Activated B cell treated with CpG ODN at 0.5 μM for 24 hours (primary cell): Measurements from ENCODE around the gene GDPD5. TPM values are rescaled to one million over a fixed set of nuclear protein-coding genes. Genes with fewer than 3 reads are reported as not detected.

Experiments used
- ATAC-seq: fragments of 200-7000 bp; cut with Tn5 transposase; one replicate; pipeline ENCODE4 v1.10.0; 2021; ENCODE audit warnings: low read depth, mild to moderate bottlenecking, moderate library complexity
- CTCF ChIA-PET: fragments of 350-600 bp; sonication (Branson Sonifier 250); formaldehyde crosslinking; loops from one replicate; lab custom pipeline; 2021; ENCODE audit warnings: antibody characterized with exemption; lab: Charles Lee
- POLR2A ChIA-PET: fragments of 350-600 bp; sonication (Branson Sonifier 250); formaldehyde crosslinking; loops from one replicate; lab custom pipeline; 2021; ENCODE audit warnings: antibody characterized with exemption; lab: Charles Lee
- DNase-seq: peaks from one replicate; pipeline ENCODE4 v3.0.0; 2022
- H3K27ac Mint-ChIP-seq: one replicate; pipeline ENCODE4 v1.8.0; 2020; ENCODE audit warnings: mixed read lengths
- H3K27me3 Mint-ChIP-seq: one replicate; pipeline ENCODE4 v1.8.0; 2021; ENCODE audit warnings: mixed read lengths
- H3K36me3 Mint-ChIP-seq: one replicate; pipeline ENCODE4 v1.8.0; 2021; ENCODE audit warnings: low read depth, mixed read lengths
- H3K4me1 Mint-ChIP-seq: one replicate; pipeline ENCODE4 v1.8.0; 2021; ENCODE audit warnings: mixed read lengths
- H3K4me3 Mint-ChIP-seq: one replicate; pipeline ENCODE4 v1.8.0; 2020; ENCODE audit warnings: mild to moderate bottlenecking, mixed read lengths
- H3K9me3 Mint-ChIP-seq: one replicate; pipeline ENCODE4 v1.8.0; 2020; ENCODE audit warnings: mixed read lengths
- intact Hi-C: fragments of 100-400 bp; cut with micrococcal nuclease; formaldehyde crosslinking; loops from one replicate; pipeline ENCODE4 v1.15.1; 2024
- total RNA-seq: library from RNA; stranded (reverse); gene quantifications from 2 replicates; pipeline ENCODE4 v1.2.3, GENCODE V29; 2022
- TF ChIP-seq, protein P1 (sequence below): fragments of 200-600 bp; IDR thresholded peaks from one replicate; pipeline ENCODE4 v1.8.0; 2022; ENCODE audit warnings: antibody characterized with exemption, mild to moderate bottlenecking

Gene GDPD5
- total RNA-seq, 1 donor from 2014 or later = 22.2 TPM

DNA sequence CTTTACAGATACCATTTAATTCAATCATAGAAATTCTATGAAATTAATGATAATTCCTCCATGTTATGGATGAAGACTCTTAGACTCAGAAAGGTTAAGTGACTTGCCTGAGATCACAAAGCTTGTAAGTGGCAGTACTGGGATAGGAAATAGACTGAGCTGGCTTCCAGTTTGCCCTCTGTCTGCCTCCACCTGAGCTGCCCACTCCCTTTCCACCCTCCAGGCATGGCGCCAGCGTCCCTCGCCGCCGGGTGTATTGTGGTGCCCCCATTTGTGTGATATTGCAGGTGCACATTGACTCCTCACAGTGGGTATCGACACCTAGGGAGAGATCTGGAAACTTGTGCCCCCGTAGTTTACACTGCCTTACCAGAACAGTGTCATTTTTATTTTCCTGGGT is 135.8 kb downstream of the GDPD5 start:
- Mint-ChIP-seq H3K27me3 (peaks cover 12% of the 10 kb centered on the region), H3K36me3 (no peaks in the 10 kb centered on the region), H3K27ac (no peak overlapping the region), H3K4me1 (no peaks in the 10 kb centered on the region), H3K4me3 (no peak overlapping the region), H3K9me3 (no peaks in the 10 kb centered on the region)
- DNase-seq (no peak), ATAC-seq (no peak)
- POLR2A ChIA-PET = interaction anchor here (0.6 kb wide), 1 partner anchor 10 kb away, joined by 3 read pairs; no protein-coding TSS in a partner anchor
- TF ChIP-seq, protein P1, sequence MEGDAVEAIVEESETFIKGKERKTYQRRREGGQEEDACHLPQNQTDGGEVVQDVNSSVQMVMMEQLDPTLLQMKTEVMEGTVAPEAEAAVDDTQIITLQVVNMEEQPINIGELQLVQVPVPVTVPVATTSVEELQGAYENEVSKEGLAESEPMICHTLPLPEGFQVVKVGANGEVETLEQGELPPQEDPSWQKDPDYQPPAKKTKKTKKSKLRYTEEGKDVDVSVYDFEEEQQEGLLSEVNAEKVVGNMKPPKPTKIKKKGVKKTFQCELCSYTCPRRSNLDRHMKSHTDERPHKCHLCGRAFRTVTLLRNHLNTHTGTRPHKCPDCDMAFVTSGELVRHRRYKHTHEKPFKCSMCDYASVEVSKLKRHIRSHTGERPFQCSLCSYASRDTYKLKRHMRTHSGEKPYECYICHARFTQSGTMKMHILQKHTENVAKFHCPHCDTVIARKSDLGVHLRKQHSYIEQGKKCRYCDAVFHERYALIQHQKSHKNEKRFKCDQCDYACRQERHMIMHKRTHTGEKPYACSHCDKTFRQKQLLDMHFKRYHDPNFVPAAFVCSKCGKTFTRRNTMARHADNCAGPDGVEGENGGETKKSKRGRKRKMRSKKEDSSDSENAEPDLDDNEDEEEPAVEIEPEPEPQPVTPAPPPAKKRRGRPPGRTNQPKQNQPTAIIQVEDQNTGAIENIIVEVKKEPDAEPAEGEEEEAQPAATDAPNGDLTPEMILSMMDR = no peak
- intact Hi-C loops = loop anchor here (10.0 kb wide), 3 partner anchors 435 to 995 kb away; partner anchors contain the start of gene PGM2L1
- CTCF ChIA-PET = interaction anchor here (1.2 to 5.3 kb wide), 5 partner anchors 8 to 143 kb away, joined by 3 to 34 read pairs (median 4); partner anchors contain the start of gene RPS3

DNA sequence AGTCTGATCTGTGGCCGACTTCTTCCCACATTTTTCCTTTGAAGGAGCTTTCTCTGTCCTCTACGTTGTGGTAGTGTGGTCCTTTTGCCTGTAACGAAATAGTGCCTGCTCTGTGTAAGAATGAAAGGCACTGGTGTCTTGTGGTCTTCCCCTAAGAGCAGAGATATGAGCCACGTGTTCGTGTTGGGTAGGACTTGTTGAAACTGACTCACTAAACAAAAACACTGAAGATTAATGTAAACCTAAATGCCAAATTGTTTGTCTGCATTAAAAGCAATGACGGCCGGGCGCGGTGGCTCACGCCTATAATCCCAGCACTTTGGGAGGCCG is 136.5 kb downstream of the GDPD5 start:
- no peak overlapping the region for H3K27ac Mint-ChIP-seq
- intact Hi-C loops = loop anchor here (10.0 kb wide), 1 partner anchor 926 kb away; no protein-coding TSS in a partner anchor
- ATAC-seq = no peak
- TF ChIP-seq, protein P1 = no peak
- H3K27me3 Mint-ChIP-seq = peaks cover 16% of the 10 kb centered on the region
- no peak for DNase-seq
- ChIA-PET POLR2A (no interaction called here), CTCF (interaction anchor here (0.9 to 9.8 kb wide), 8 partner anchors 8 to 144 kb away, joined by 3 to 177 read pairs (median 4); partner anchors contain the start of genes GDPD5 and RPS3)
- no peaks in the 10 kb centered on the region for H3K36me3 Mint-ChIP-seq
- H3K9me3 Mint-ChIP-seq = no peaks in the 10 kb centered on the region
- H3K4me3 Mint-ChIP-seq = no peak overlapping the region
- peaks cover 4% of the 10 kb centered on the region for H3K4me1 Mint-ChIP-seq

DNA sequence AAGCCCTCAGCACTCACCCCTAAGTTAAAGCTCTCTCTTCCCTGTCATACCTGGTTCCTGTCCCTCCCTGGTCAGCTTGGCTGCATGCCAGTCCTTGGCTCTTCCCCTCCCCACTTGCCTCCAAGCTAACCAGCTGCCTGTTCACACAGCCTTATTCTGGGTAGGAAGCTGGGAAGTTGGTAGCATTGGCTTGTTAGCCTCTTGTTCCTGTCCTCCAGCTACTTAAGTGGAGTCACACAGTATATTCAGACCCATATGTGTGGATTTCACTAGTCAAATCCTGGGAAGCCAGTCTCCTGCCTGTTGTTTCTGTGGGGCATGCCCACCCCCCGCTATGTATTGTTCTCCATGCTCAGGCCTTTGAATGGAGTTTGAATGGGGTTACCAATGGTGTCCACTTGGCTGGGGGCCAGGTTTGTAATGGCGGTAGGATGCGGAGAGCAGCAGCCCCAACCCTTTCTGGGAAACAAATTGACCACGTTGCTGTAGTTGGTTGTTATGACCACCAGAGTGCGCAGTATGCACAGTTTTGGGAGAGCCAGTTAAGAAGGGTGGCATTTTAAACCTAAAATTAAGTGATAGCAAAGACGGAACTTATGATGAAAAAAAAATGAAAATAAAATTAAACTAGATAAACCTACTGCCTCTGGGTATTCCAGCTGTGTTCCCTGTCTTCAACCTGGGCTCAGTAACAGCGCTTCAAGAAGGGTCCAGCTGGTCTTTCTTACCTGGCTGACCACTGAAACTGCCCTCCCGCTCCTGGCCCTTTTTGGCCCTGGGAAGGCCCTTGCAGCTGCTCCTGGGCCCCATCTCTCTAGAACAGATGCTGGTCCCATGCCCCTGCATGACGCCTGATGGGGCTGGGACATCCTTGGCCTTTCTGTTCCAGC is 137.1 kb downstream of the GDPD5 start:
- peak; percentile 92 for ATAC-seq
- Mint-ChIP-seq H3K27ac (no peak overlapping the region), H3K36me3 (no peaks in the 10 kb centered on the region), H3K27me3 (peaks cover 16% of the 10 kb centered on the region), H3K4me1 (peaks cover 4% of the 10 kb centered on the region), H3K4me3 (no peak overlapping the region), H3K9me3 (no peaks in the 10 kb centered on the region)
- TF ChIP-seq, protein P1 = no peak
- ChIA-PET CTCF (interaction anchor here (0.9 to 9.8 kb wide), 9 partner anchors 9 to 145 kb away, joined by 3 to 177 read pairs (median 4); partner anchors contain the start of genes GDPD5 and RPS3), POLR2A (no interaction called here)
- DNase-seq = peak; percentile 33
- intact Hi-C loops = loop anchor here (1.0 to 10.0 kb wide), 3 partner anchors 57 to 926 kb away; no protein-coding TSS in a partner anchor

DNA sequence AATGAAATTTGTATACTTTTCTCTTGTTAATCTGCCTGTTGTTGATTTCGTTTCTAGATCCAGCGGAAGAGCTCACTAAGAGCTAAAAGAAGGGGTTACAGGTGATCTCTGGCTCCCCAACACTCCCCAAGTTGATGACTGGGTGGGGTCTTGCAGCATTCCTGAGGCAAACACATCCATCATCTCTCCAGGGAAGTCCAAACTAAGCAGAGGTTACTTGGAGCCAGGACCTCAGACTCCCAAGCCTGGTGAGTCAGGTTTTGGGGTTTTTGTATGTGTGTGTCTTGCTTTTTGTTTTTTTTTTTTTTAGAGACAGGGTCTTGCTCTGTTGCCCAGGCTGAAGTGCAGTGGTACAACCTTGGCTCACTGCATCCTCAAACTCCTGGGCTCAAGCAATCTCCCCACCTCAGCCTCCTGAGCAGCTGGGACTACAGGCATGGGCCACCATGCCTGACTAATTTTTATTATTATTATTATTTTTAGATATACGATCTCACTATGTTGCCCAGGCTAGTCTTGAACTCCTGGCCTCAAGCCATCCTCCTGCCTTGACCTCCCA is 137.9 kb downstream of the GDPD5 start:
- TF ChIP-seq, protein P1 = no peak
- Mint-ChIP-seq H3K9me3 (no peaks in the 10 kb centered on the region), H3K36me3 (no peaks in the 10 kb centered on the region), H3K4me3 (no peak overlapping the region), H3K27me3 (peaks cover 16% of the 10 kb centered on the region), H3K27ac (no peak overlapping the region), H3K4me1 (peaks cover 4% of the 10 kb centered on the region)
- DNase-seq (no peak), ATAC-seq (no peak)
- ChIA-PET POLR2A (interaction anchor here (0.9 kb wide), 1 partner anchor 112 kb away, joined by 7 read pairs; no protein-coding TSS in a partner anchor), CTCF (interaction anchor here (1.9 to 9.8 kb wide), 5 partner anchors 12 to 145 kb away, joined by 4 to 177 read pairs (median 8); partner anchors contain the start of gene RPS3)
- intact Hi-C loops = loop anchor here (1.0 to 10.0 kb wide), 3 partner anchors 57 to 927 kb away; no protein-coding TSS in a partner anchor
